Measurements from ENCODE around the gene CPED1.
"Not testable (repeated sequence)": the region's sequence is repeated elsewhere in the genome, so short reads cannot be mapped to it uniquely, and the experiment has no call there.

Gene CPED1

DNA sequence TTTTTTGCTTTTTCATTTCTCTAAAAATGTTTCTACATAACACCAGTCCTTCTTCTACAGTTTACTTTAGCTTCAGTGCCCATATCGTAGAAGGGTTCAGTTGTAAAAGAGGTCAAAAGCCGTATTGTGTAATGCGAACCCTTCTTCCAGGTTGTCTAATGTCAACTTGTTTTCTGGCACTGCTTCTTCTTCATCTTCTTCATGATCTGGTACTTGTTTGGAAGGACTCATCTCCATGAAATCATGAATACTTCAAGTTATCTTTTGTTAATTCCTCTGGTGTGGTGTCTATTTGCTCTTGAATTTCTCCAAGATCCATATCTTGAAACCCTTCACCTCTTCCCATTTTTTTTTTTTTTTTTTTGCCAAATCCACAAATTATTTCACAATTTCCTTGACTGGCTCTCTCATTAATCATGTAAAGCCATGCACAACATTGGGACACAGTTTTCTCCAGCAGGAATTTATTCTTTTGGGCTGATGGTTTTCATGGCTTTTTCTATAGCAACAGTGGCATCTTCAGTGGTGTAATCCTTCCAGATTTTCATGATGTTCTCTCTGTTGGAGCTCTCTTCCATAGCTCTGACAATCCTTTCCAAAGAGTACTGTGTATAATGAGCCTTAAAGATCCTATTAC is 85.1 kb downstream of the CPED1 start (continued):
- TF ChIP-seq, protein P1, sequence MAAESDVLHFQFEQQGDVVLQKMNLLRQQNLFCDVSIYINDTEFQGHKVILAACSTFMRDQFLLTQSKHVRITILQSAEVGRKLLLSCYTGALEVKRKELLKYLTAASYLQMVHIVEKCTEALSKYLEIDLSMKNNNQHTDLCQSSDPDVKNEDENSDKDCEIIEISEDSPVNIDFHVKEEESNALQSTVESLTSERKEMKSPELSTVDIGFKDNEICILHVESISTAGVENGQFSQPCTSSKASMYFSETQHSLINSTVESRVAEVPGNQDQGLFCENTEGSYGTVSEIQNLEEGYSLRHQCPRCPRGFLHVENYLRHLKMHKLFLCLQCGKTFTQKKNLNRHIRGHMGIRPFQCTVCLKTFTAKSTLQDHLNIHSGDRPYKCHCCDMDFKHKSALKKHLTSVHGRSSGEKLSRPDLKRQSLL (tag by site-specific recombination; IDR thresholded peaks at IDR 0.05) = no peak
- TF ChIP-seq KLF7 (tag by site-specific recombination; IDR thresholded peaks at IDR 0.05; ENCODE audit: borderline replicate concordance) = no peak

DNA sequence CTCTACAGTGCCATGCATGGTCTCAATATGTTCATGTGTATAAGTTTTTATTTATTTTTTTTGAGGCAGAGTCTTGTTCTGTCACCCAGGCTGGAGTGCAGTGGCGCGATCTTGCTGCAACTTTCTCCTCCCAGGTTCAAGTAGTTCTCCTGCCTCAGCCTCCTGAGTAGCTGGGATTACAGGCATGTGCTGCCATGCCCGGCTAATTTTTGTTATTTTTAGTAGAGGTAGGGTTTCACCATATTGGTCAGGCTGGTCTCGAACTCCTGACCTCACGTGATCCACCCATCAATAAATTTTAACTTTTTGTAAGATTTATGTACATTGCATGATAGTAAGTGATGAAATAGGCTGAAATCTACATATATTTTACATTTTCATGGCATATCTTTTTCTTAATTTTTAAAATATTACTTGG is 86.9 kb downstream of the CPED1 start:
- CTCF ChIA-PET = interaction anchor here (1.1 to 1.9 kb wide), 2 partner anchors 33 to 88 kb away, joined by 3 to 19 read pairs; partner anchors contain the start of gene CPED1

DNA sequence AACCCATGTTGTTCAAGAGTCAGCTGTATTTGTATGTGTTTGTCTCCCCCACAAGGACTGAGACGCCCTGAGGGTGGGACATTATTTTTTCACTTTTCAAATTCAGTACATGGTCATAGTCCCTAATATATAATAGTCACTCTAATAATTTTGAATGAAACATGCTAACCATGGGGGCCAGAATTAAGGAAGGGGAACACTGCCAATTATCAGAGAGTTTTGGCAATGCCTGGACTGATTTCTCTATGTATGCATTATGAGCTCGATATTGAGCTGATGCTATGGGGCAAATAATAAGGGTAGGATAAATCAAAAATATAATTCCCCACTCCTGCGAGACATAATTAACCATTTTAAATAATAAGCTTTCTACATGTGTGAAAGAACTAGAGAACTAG is 87.4 kb downstream of the CPED1 start:
- H3K36me3 ChIP-seq (ENCODE audit: control insufficient read depth in 2 of 2, insufficient read depth in 1 of 2, low read length in 2 of 2) = no peaks in the 10 kb centered on the region
- H3K9me3 ChIP-seq (ENCODE audit: control insufficient read depth, insufficient read depth, low read depth, low read length) = no peaks in the 10 kb centered on the region
- ChIA-PET CTCF (interaction anchor here (0.6 to 1.9 kb wide), 7 partner anchors 10 to 1159 kb away, joined by 3 to 19 read pairs (median 5); partner anchors contain the start of gene CPED1), POLR2A (interaction anchor here (0.8 kb wide), 1 partner anchor 88 kb away, joined by 3 read pairs; the partner anchor contains the start of gene CPED1)
- H3K27ac ChIP-seq (ENCODE audit: extremely low read depth, low read depth, low read length) = no peak overlapping the region
- no peak overlapping the region for H3K4me3 ChIP-seq (ENCODE audit: low read depth, low read length)
- H3K4me1 ChIP-seq (ENCODE audit: control insufficient read depth, insufficient read depth, low read length) = no peaks in the 10 kb centered on the region
- TF ChIP-seq ZNF140 (tag by site-specific recombination; IDR thresholded peaks at IDR 0.05) (no peak), ZNF623 (tag by site-specific recombination; IDR thresholded peaks at IDR 0.05) (no peak), ZXDB (tag by site-specific recombination; IDR thresholded peaks at IDR 0.05) (no peak), ZNF768 (tag by site-specific recombination; IDR thresholded peaks at IDR 0.05) (no peak), ZNF394 (tag by site-specific recombination; IDR thresholded peaks at IDR 0.05; ENCODE audit: borderline replicate concordance) (no peak), ZNF114 (tag by site-specific recombination; IDR thresholded peaks at IDR 0.05) (no peak), ZFP3 (tag by site-specific recombination; IDR thresholded peaks at IDR 0.05; ENCODE audit: low read depth) (no peak), MZF1 (tag by site-specific recombination; IDR thresholded peaks at IDR 0.05; ENCODE audit: borderline replicate concordance) (no peak), ZNF24 (tag by site-specific recombination; IDR thresholded peaks at IDR 0.05) (no peak), ZSCAN23 (tag by site-specific recombination; IDR thresholded peaks at IDR 0.05) (no peak), ZNF23 (tag by site-specific recombination; IDR thresholded peaks at IDR 0.05; ENCODE audit: borderline replicate concordance) (no peak), GLIS1 (tag by site-specific recombination; IDR thresholded peaks at IDR 0.05) (no peak)
- TF ChIP-seq, protein P2, sequence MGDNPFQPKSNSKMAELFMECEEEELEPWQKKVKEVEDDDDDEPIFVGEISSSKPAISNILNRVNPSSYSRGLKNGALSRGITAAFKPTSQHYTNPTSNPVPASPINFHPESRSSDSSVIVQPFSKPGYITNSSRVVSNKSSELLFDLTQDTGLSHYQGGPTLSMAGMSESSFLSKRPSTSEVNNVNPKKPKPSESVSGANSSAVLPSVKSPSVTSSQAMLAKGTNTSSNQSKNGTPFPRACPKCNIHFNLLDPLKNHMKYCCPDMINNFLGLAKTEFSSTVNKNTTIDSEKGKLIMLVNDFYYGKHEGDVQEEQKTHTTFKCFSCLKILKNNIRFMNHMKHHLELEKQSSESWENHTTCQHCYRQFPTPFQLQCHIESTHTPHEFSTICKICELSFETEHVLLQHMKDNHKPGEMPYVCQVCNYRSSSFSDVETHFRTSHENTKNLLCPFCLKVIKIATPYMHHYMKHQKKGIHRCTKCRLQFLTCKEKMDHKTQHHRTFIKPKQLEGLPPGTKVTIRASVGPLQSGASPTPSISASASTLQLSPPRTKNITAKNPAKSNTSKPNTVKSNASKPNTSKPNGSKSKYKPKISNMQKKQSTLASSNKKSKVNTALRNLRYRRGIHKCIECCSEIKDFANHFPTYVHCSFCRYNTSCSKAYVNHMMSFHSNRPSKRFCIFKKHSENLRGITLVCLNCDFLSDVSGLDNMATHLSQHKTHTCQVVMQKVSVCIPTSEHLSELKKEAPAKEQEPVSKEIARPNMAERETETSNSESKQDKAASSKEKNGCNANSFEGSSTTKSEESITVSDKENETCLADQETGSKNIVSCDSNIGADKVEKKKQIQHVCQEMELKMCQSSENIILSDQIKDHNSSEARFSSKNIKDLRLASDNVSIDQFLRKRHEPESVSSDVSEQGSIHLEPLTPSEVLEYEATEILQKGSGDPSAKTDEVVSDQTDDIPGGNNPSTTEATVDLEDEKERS (tag by site-specific recombination; IDR thresholded peaks at IDR 0.05) = no peak
- TF ChIP-seq, protein P3, sequence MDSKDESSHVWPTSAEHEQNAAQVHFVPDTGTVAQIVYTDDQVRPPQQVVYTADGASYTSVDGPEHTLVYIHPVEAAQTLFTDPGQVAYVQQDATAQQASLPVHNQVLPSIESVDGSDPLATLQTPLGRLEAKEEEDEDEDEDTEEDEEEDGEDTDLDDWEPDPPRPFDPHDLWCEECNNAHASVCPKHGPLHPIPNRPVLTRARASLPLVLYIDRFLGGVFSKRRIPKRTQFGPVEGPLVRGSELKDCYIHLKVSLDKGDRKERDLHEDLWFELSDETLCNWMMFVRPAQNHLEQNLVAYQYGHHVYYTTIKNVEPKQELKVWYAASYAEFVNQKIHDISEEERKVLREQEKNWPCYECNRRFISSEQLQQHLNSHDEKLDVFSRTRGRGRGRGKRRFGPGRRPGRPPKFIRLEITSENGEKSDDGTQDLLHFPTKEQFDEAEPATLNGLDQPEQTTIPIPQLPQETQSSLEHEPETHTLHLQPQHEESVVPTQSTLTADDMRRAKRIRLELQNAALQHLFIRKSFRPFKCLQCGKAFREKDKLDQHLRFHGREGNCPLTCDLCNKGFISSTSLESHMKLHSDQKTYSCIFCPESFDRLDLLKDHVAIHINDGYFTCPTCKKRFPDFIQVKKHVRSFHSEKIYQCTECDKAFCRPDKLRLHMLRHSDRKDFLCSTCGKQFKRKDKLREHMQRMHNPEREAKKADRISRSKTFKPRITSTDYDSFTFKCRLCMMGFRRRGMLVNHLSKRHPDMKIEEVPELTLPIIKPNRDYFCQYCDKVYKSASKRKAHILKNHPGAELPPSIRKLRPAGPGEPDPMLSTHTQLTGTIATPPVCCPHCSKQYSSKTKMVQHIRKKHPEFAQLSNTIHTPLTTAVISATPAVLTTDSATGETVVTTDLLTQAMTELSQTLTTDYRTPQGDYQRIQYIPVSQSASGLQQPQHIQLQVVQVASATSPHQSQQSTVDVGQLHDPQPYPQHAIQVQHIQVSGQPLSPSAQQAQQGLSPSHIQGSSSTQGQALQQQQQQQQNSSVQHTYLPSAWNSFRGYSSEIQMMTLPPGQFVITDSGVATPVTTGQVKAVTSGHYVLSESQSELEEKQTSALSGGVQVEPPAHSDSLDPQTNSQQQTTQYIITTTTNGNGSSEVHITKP (tag by site-specific recombination; IDR thresholded peaks at IDR 0.05) = no peak
- TF ChIP-seq, protein P4, sequence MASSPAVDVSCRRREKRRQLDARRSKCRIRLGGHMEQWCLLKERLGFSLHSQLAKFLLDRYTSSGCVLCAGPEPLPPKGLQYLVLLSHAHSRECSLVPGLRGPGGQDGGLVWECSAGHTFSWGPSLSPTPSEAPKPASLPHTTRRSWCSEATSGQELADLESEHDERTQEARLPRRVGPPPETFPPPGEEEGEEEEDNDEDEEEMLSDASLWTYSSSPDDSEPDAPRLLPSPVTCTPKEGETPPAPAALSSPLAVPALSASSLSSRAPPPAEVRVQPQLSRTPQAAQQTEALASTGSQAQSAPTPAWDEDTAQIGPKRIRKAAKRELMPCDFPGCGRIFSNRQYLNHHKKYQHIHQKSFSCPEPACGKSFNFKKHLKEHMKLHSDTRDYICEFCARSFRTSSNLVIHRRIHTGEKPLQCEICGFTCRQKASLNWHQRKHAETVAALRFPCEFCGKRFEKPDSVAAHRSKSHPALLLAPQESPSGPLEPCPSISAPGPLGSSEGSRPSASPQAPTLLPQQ (tag by site-specific recombination; IDR thresholded peaks at IDR 0.05) = no peak
- TF ChIP-seq, protein P5, sequence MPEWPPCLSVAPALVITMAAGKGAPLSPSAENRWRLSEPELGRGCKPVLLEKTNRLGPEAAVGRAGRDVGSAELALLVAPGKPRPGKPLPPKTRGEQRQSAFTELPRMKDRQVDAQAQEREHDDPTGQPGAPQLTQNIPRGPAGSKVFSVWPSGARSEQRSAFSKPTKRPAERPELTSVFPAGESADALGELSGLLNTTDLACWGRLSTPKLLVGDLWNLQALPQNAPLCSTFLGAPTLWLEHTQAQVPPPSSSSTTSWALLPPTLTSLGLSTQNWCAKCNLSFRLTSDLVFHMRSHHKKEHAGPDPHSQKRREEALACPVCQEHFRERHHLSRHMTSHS (tag by site-specific recombination; IDR thresholded peaks at IDR 0.05) = no peak
- TF ChIP-seq, protein P6, sequence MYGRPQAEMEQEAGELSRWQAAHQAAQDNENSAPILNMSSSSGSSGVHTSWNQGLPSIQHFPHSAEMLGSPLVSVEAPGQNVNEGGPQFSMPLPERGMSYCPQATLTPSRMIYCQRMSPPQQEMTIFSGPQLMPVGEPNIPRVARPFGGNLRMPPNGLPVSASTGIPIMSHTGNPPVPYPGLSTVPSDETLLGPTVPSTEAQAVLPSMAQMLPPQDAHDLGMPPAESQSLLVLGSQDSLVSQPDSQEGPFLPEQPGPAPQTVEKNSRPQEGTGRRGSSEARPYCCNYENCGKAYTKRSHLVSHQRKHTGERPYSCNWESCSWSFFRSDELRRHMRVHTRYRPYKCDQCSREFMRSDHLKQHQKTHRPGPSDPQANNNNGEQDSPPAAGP (tag by site-specific recombination; IDR thresholded peaks at IDR 0.05) = no peak

More for the DNA sequence above, 86.9 kb downstream of the CPED1 start:
- H3K4me1 ChIP-seq (ENCODE audit: control insufficient read depth, insufficient read depth, low read length); H3K27ac ChIP-seq (ENCODE audit: extremely low read depth, low read depth, low read length); H3K4me3 ChIP-seq (ENCODE audit: low read depth, low read length); POLR2A ChIA-PET; H3K9me3 ChIP-seq (ENCODE audit: control insufficient read depth, insufficient read depth, low read depth, low read length); H3K36me3 ChIP-seq (ENCODE audit: control insufficient read depth in 2 of 2, insufficient read depth in 1 of 2, low read length in 2 of 2): not testable (repeated sequence)
